Parathyroid adenoma (tissue), 2 donors: ENCODE data around the gene WDR62.
A peak's percentile ranks its signal among the peaks of the same experiment; 100 is the strongest.

Experiments used
- H2AFZ ChIP-seq: fragments of 300-600 bp; sonication (generic); one replicate; pipeline ENCODE4 v1.7.0; 2017; ENCODE audit warnings: antibody characterized with exemption, mild to moderate bottlenecking
- H3K27ac ChIP-seq: fragments of 300-600 bp; sonication (generic); one replicate; pipeline ENCODE4 v1.7.0; 2017
- H3K27me3 ChIP-seq: fragments of 300-600 bp; sonication (generic); one replicate; pipeline ENCODE4 v1.7.0; 2017; ENCODE audit warnings: low read length; ENCODE audit not compliant: control insufficient read depth, insufficient read depth
- H3K36me3 ChIP-seq: fragments of 300-600 bp; sonication (generic); one replicate; pipeline ENCODE4 v1.7.0; 2017; ENCODE audit warnings: low read length; ENCODE audit not compliant: control insufficient read depth, insufficient read depth
- H3K4me1 ChIP-seq: fragments of 300-600 bp; sonication (generic); one replicate; pipeline ENCODE4 v1.7.0; 2017; ENCODE audit warnings: control low read depth
- H3K4me2 ChIP-seq: fragments of 300-600 bp; sonication (generic); one replicate; pipeline ENCODE4 v1.7.0; 2017; ENCODE audit warnings: low read length
- H3K4me3 ChIP-seq: fragments of 300-600 bp; sonication (generic); one replicate; pipeline ENCODE4 v1.7.0; 2017; ENCODE audit warnings: low read depth, low read length
- H3K79me2 ChIP-seq: fragments of 300-600 bp; sonication (generic); one replicate; pipeline ENCODE4 v1.7.0; 2017; ENCODE audit warnings: control low read depth
- H3K9ac ChIP-seq: fragments of 300-600 bp; sonication (generic); one replicate; pipeline ENCODE4 v1.7.0; 2017; ENCODE audit warnings: mild to moderate bottlenecking
- H3K9me3 ChIP-seq: fragments of 300-600 bp; sonication (generic); one replicate; pipeline ENCODE4 v1.7.0; 2017; ENCODE audit warnings: low read length; ENCODE audit not compliant: control insufficient read depth
- CTCF ChIP-seq: fragments of 300-600 bp; sonication (generic); IDR thresholded peaks from one replicate; pipeline ENCODE4 v1.7.0; 2017; ENCODE audit warnings: antibody characterized with exemption, mild to moderate bottlenecking
- donor health status: primary hyperparathyroidism.

WDR62 gene

GRCh38 chr19:36149673-36150406 is 95.1 kb downstream of the WDR62 start:
- peaks cover 7% of the 10 kb centered on the region for H3K79me2 ChIP-seq
- H3K4me3 ChIP-seq: no peak overlapping the region
- H3K4me1 ChIP-seq: no peaks in the 10 kb centered on the region
- H3K9ac ChIP-seq: no peak overlapping the region
- no peaks in the 10 kb centered on the region for H3K9me3 ChIP-seq
- H3K4me2 ChIP-seq: no peak overlapping the region
- TF ChIP-seq CTCF: no peak
- H3K36me3 ChIP-seq: no peaks in the 10 kb centered on the region
- H3K27me3 ChIP-seq: no peaks in the 10 kb centered on the region
- no peak overlapping the region for H2AFZ ChIP-seq
- H3K27ac ChIP-seq: no peak overlapping the region

- no peaks in the 10 kb centered on the region for H3K9me3 ChIP-seq
- no peak overlapping the region for H2AFZ ChIP-seq
- H3K4me2 ChIP-seq: no peak overlapping the region
- H3K9ac ChIP-seq: no peak overlapping the region
- H3K36me3 ChIP-seq: no peaks in the 10 kb centered on the region
- no peak for TF ChIP-seq CTCF
- no peak overlapping the region for H3K4me3 ChIP-seq
- H3K27me3 ChIP-seq: no peaks in the 10 kb centered on the region
- H3K79me2 ChIP-seq: peaks cover 7% of the 10 kb centered on the region
- peak overlapping the region; percentile 98 for H3K27ac ChIP-seq
- no peaks in the 10 kb centered on the region for H3K4me1 ChIP-seq
Measured at GRCh38 chr19:36150586-36150985, 95.9 kb downstream of the WDR62 start.

GRCh38 chr19:36151144-36152018 is 96.7 kb downstream of the WDR62 start:
- Histone ChIP-seq H3K36me3 (no peaks in the 10 kb centered on the region), H3K4me2 (peak overlapping the region; percentile 71), H3K9ac (peak overlapping the region; percentile 95), H3K79me2 (peaks cover 4% of the 10 kb centered on the region), H3K9me3 (no peaks in the 10 kb centered on the region), H3K4me3 (peak overlapping the region; percentile 77), H3K27me3 (no peaks in the 10 kb centered on the region), H3K27ac (peak overlapping the region; percentile 98), H2AFZ (peak overlapping the region; percentile 92), H3K4me1 (no peaks in the 10 kb centered on the region)
- TF ChIP-seq CTCF: no peak

GRCh38 chr19:36152019-36152351 is 97.3 kb downstream of the WDR62 start:
- Histone ChIP-seq H3K36me3 (no peaks in the 10 kb centered on the region), H3K9me3 (no peaks in the 10 kb centered on the region), H3K4me1 (no peaks in the 10 kb centered on the region), H3K4me3 (peak overlapping the region; percentile 77), H2AFZ (peak overlapping the region; percentile 92), H3K27ac (peak overlapping the region; percentile 98), H3K9ac (peak overlapping the region; percentile 95), H3K27me3 (no peaks in the 10 kb centered on the region), H3K79me2 (peaks cover 4% of the 10 kb centered on the region), H3K4me2 (peak overlapping the region; percentile 71)
- no peak for TF ChIP-seq CTCF
